Stimulated activated memory B cell treated with anti-CD40 and anti-IgM and Interleukin-4, amounts not matched to agents 10 μg/mL and 1 μg/mL and 100 μg/mL, for 72 hours (primary cell): ENCODE measurements around the gene MYOM3.

Experiments used
- ATAC-seq: fragments of 150-1000 bp; cut with Tn5 transposase; 2 replicates; pipeline ENCODE4 v1.10.0; 2021
- H3K27ac Mint-ChIP-seq: one replicate; pipeline ENCODE4 v1.8.0; 2022; ENCODE audit warnings: mild to moderate bottlenecking, mixed read lengths
- H3K27me3 Mint-ChIP-seq: one replicate; pipeline ENCODE4 v1.8.0; 2022; ENCODE audit warnings: mixed read lengths
- H3K36me3 Mint-ChIP-seq: one replicate; pipeline ENCODE4 v1.8.0; 2022; ENCODE audit warnings: mixed read lengths
- H3K4me1 Mint-ChIP-seq: one replicate; pipeline ENCODE4 v1.8.0; 2022; ENCODE audit warnings: mixed read lengths
- H3K4me3 Mint-ChIP-seq: one replicate; pipeline ENCODE4 v1.8.0; 2022; ENCODE audit warnings: mild to moderate bottlenecking, moderate library complexity, mixed read lengths
- H3K9me3 Mint-ChIP-seq: one replicate; pipeline ENCODE4 v1.8.0; 2022; ENCODE audit warnings: mixed read lengths

The MYOM3 gene

GRCh38 chr1:24142546-24143534 lies 30.9 kb upstream of the MYOM3 start, which contains the start of gene IL22RA1:
Gene IL22RA1 (minus strand): TSS chr1:24143140. CDS start chr1:24143082, 58 bp downstream.
- Mint-ChIP-seq H3K9me3 (no peaks in the 10 kb centered on the region), H3K4me3 (no peak within 1 kb of the TSS), H3K36me3 (no peaks in the 10 kb centered on the region), H3K27me3 (peaks cover 35% of the 10 kb centered on the region), H3K27ac (no peak within 1 kb of the TSS), H3K4me1 (no peaks in the 10 kb centered on the region)
- ATAC-seq, result no peak

GRCh38 chr1:24141311-24141997 lies 29.5 kb upstream of the MYOM3 start:
- Mint-ChIP-seq H3K4me1 (no peaks in the 10 kb centered on the region), H3K27me3 (peaks cover 31% of the 10 kb centered on the region), H3K36me3 (no peaks in the 10 kb centered on the region), H3K9me3 (no peaks in the 10 kb centered on the region), H3K27ac (no peak overlapping the region), H3K4me3 (no peak overlapping the region)
- no peak for ATAC-seq

- Mint-ChIP-seq H3K4me3 (no peak overlapping the region), H3K27ac (no peak overlapping the region), H3K9me3 (no peaks in the 10 kb centered on the region), H3K4me1 (no peaks in the 10 kb centered on the region), H3K27me3 (peaks cover 25% of the 10 kb centered on the region), H3K36me3 (no peaks in the 10 kb centered on the region)
- no peak for ATAC-seq
These were observed 28.8 kb upstream of the MYOM3 start for GRCh38 chr1:24140741-24141181.

GRCh38 chr1:24139841-24140425 lies 28.0 kb upstream of the MYOM3 start:
- Mint-ChIP-seq H3K9me3 (no peaks in the 10 kb centered on the region), H3K4me1 (no peaks in the 10 kb centered on the region), H3K27ac (no peak overlapping the region), H3K4me3 (no peak overlapping the region), H3K27me3 (peaks cover 24% of the 10 kb centered on the region), H3K36me3 (no peaks in the 10 kb centered on the region)
- no peak for ATAC-seq

- Mint-ChIP-seq H3K9me3 (no peaks in the 10 kb centered on the region), H3K4me1 (no peaks in the 10 kb centered on the region), H3K4me3 (no peak overlapping the region), H3K36me3 (no peaks in the 10 kb centered on the region), H3K27me3 (peaks cover 17% of the 10 kb centered on the region), H3K27ac (no peak overlapping the region)
- ATAC-seq, result no peak
These were observed 27.2 kb upstream of the MYOM3 start for GRCh38 chr1:24139222-24139489.

- ATAC-seq, result no peak
- Mint-ChIP-seq H3K4me1 (no peaks in the 10 kb centered on the region), H3K27me3 (peaks cover 17% of the 10 kb centered on the region), H3K36me3 (no peaks in the 10 kb centered on the region), H3K4me3 (no peak overlapping the region), H3K27ac (no peak overlapping the region), H3K9me3 (no peaks in the 10 kb centered on the region)
These were observed 26.7 kb upstream of the MYOM3 start for GRCh38 chr1:24138476-24139221.

- Mint-ChIP-seq H3K27ac (no peak overlapping the region), H3K36me3 (no peaks in the 10 kb centered on the region), H3K4me3 (no peak overlapping the region), H3K4me1 (no peaks in the 10 kb centered on the region), H3K9me3 (no peaks in the 10 kb centered on the region), H3K27me3 (peaks cover 17% of the 10 kb centered on the region)
- ATAC-seq, result peak; percentile 12
These were observed 25.1 kb upstream of the MYOM3 start for GRCh38 chr1:24136956-24137539.

GRCh38 chr1:24134376-24134775 lies 22.4 kb upstream of the MYOM3 start:
- Mint-ChIP-seq H3K9me3 (peaks cover 6% of the 10 kb centered on the region), H3K27me3 (peaks cover 6% of the 10 kb centered on the region)
- no peak for ATAC-seq

GRCh38 chr1:24133819-24134218 lies 21.9 kb upstream of the MYOM3 start:
- Mint-ChIP-seq H3K27ac (no peak overlapping the region), H3K27me3 (peaks cover 11% of the 10 kb centered on the region), H3K9me3 (peaks cover 8% of the 10 kb centered on the region), H3K4me3 (no peak overlapping the region), H3K4me1 (no peaks in the 10 kb centered on the region), H3K36me3 (peaks cover 9% of the 10 kb centered on the region)
- no peak for ATAC-seq

More at GRCh38 chr1:24134376-24134775, 22.4 kb upstream of the MYOM3 start:
- H3K36me3 Mint-ChIP-seq, result peaks cover 9% of the 10 kb centered on the region
- H3K4me1 Mint-ChIP-seq, result no peaks in the 10 kb centered on the region
- H3K4me3 Mint-ChIP-seq, result no peak overlapping the region
- H3K27ac Mint-ChIP-seq, result no peak overlapping the region

GRCh38 chr1:24130385-24130784 lies 18.4 kb upstream of the MYOM3 start:
- H3K27me3 Mint-ChIP-seq, result peaks cover 15% of the 10 kb centered on the region
- H3K9me3 Mint-ChIP-seq, result peaks cover 8% of the 10 kb centered on the region
- no peak overlapping the region for H3K4me3 Mint-ChIP-seq
- H3K27ac Mint-ChIP-seq, result no peak overlapping the region
- no peaks in the 10 kb centered on the region for H3K4me1 Mint-ChIP-seq
- ATAC-seq, result no peak
- H3K36me3 Mint-ChIP-seq, result peaks cover 9% of the 10 kb centered on the region

GRCh38 chr1:24127801-24128363 lies 15.9 kb upstream of the MYOM3 start:
- no peak overlapping the region for H3K27ac Mint-ChIP-seq
- peaks cover 20% of the 10 kb centered on the region for H3K27me3 Mint-ChIP-seq
- no peak for ATAC-seq
- H3K4me1 Mint-ChIP-seq, result no peaks in the 10 kb centered on the region
- no peak overlapping the region for H3K4me3 Mint-ChIP-seq
- peaks cover 9% of the 10 kb centered on the region for H3K36me3 Mint-ChIP-seq
- H3K9me3 Mint-ChIP-seq, result peaks cover 8% of the 10 kb centered on the region

- no peaks in the 10 kb centered on the region for H3K4me1 Mint-ChIP-seq
- no peak overlapping the region for H3K4me3 Mint-ChIP-seq
- no peak for ATAC-seq
- H3K27me3 Mint-ChIP-seq, result peaks cover 24% of the 10 kb centered on the region
- H3K36me3 Mint-ChIP-seq, result peaks cover 9% of the 10 kb centered on the region
- peaks cover 8% of the 10 kb centered on the region for H3K9me3 Mint-ChIP-seq
- H3K27ac Mint-ChIP-seq, result no peak overlapping the region
These were observed 15.3 kb upstream of the MYOM3 start for GRCh38 chr1:24127134-24127800.

- H3K4me3 Mint-ChIP-seq, result no peak overlapping the region
- ATAC-seq, result no peak
- no peak overlapping the region for H3K27ac Mint-ChIP-seq
- H3K36me3 Mint-ChIP-seq, result peaks cover 9% of the 10 kb centered on the region
- peaks cover 8% of the 10 kb centered on the region for H3K9me3 Mint-ChIP-seq
- H3K4me1 Mint-ChIP-seq, result no peaks in the 10 kb centered on the region
- H3K27me3 Mint-ChIP-seq, result peaks cover 24% of the 10 kb centered on the region
These were observed 14.7 kb upstream of the MYOM3 start for GRCh38 chr1:24126672-24127023.

- no peaks in the 10 kb centered on the region for H3K4me1 Mint-ChIP-seq
- H3K27me3 Mint-ChIP-seq, result peaks cover 25% of the 10 kb centered on the region
- H3K36me3 Mint-ChIP-seq, result peaks cover 9% of the 10 kb centered on the region
- H3K27ac Mint-ChIP-seq, result no peak overlapping the region
- H3K4me3 Mint-ChIP-seq, result no peak overlapping the region
- ATAC-seq, result peak; percentile 53
- H3K9me3 Mint-ChIP-seq, result peaks cover 8% of the 10 kb centered on the region
These were observed 14.2 kb upstream of the MYOM3 start for GRCh38 chr1:24126018-24126671.
